SH-SY5Y (cell line): ENCODE results near the gene IST1.

Source experiments
- GATA2 ChIP-seq: IDR thresholded peaks from 2 replicates; pipeline ENCODE4 v1.6.1; 2011; ENCODE audit warnings: mild to moderate bottlenecking, low read depth, low read length
- GATA3 ChIP-seq: IDR thresholded peaks from 2 replicates; pipeline ENCODE4 v1.6.1; 2011; ENCODE audit warnings: low read depth, mild to moderate bottlenecking, low read length, moderate library complexity

IST1 gene

GRCh38 chr16:71867939-71868338, 27.4 kb upstream of the IST1 start:
- TF ChIP-seq GATA3 (no peak), GATA2 (no peak)

GRCh38 chr16:71869089-71869488, 26.2 kb upstream of the IST1 start:
- TF ChIP-seq GATA2 (no peak), GATA3 (no peak)

DNA sequence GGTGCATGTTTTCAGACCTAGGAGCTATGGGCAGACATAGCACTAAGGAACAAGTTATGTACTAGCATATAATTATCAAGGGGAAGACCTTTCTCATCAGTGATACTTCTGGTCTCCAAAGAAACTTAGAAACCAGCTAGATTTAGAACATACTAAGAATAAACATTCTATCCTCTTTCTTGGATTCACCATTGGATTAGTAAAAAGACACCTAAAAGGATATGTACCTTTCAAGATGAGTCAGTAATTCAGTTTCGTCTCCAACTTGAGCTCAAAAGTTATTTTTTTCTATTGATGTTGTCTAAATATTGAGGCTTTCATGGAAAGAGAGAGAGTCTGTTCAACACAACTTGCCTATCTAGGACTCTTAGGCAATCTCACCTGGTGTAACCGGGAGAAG, 24.5 kb upstream of the IST1 start:
- TF ChIP-seq GATA3 (no peak), GATA2 (no peak)

DNA sequence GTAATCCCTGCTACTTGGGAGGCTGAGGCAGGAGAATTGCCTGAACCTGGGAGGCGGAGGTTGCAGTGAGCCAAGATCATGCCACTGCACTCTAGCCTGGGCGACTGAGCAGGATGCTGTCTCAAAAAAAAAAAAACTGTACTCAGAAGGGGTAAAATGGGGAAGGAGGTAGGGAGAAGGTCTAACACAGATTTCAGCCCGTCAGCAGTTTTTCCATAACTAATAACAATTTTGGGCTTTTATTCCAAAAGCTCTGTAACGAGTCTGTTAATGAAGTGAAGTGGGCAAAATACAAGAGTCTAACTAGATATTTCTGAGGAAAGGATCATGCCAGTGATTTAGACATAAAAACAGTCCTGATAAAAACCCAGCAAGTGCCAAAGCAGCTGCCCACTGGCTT, 22.1 kb upstream of the IST1 start:
- TF ChIP-seq GATA2 = no peak
- no peak for TF ChIP-seq GATA3

DNA sequence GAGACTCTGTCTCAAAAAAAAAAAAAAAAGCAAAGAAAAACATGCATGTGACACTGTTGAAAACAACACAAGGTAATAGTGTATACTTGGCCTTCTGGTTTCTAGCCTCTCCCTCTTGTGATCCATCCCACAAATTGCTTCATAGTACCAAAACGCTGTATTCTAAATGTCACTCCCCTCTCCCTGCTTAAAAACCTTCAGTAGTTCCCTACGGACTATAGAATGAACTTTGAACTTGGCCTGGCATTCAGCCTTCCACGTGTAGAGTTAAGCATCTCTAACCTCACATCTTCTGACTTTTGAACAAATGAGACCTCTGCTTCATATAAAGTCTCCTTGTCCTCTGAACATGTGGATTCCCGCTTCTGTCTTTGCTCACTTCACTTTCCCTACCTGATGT, 16.4 kb upstream of the IST1 start:
- no peak for TF ChIP-seq GATA3
- TF ChIP-seq GATA2 = no peak

DNA sequence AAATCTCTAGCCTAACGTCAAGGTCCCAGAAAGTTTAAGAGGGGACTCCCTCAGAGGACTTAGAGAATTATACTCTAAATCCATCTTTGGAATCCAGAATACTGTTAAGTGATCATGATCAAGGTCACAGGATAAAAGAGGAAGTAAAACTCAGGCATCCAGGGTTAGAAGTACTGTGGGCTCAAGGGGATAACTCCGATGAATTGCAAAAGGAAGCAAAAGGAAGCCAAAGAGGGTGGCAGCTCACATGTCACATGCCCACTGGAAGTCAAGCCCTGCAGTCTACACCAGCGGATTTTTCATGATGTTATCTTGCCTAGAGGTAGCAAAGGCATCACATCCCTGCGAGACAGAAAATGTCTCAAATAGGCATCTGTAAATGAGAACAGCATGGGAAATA, 15.2 kb upstream of the IST1 start:
- TF ChIP-seq GATA3 = no peak
- TF ChIP-seq GATA2 = no peak

DNA sequence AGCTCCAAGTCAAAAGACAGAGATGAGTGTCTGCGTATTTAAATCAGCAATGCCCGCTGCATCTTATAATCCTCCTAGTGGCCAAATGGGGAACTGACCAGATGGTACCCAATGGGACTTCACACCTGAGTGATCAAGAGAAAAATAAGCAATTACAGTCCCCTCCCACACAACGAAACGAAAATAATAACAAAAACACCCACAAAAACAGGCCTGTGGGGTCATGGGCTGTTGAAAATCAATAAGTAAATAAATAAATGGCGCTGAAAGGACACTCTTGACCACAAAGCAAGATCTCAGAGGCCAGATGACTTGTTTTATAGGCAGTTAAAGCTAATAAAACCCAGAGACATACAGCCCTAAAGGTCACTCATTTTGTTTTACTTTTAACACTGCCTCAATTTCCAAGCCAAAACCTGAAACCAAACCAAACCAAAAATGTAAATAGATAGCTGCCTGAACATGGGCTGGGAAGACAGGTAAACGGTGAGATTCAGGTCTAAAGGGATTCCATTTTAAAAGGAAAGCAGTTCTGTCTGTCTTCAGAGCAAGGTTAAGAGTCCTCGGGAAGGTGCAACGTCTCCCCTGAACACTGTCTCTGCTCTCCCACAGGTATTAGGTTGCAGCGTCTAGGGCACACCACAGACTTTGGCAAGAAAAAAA, 12.7 kb upstream of the IST1 start:
- TF ChIP-seq GATA3 (no peak), GATA2 (no peak)

GRCh38 chr16:71883168-71883848, 12.0 kb upstream of the IST1 start:
- TF ChIP-seq GATA3 (no peak), GATA2 (no peak)

DNA sequence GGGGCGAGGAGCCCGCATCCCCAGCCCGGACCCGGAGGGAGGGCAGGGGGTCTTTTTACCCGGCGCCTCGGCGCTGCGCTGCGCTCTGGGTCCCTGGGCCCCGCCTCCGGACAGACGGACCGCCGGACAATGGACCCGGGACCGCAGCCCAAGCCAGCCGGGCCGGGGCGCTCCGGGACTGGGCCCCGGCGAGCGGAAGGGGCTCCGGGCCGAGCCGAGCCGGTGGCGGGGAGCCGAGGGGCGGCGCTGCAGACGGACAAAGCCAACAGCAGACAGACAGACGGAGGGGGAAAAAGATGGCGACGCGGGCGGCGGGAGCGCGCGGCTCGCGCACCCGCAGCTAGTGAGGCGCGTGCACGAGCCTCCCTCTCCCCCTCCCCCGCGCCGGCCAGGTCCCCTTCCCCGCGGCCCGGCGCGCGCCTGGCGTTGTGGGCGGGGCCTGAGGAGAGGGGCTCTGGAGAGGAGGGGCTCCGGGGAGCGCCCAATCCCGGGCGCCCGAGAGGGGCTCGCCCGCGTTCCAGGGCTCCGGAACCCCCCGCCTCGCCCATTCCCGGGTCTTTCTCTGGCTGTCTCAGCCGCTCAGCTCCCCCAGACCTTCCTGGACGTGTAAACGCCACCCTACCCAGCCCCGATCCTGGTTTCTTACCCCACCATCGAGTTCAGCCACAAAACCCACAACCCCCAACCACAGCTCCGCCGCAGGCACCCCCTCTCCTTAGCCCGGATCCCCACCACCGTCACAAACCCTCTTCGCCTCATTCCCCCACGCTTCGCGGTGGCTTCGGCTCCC, 11.3 kb upstream of the IST1 start, which contains the start of gene ZNF821:
Gene ZNF821 (minus strand): TSS at position 334 of the 790 bp plus-strand sequence. CDS start 4,236 bp downstream, outside the sequence.
- TF ChIP-seq GATA3 (no peak), GATA2 (no peak)

- TF ChIP-seq GATA3 (no peak), GATA2 (no peak)
Observed at GRCh38 chr16:71885261-71885650, 10.1 kb upstream of the IST1 start.

DNA sequence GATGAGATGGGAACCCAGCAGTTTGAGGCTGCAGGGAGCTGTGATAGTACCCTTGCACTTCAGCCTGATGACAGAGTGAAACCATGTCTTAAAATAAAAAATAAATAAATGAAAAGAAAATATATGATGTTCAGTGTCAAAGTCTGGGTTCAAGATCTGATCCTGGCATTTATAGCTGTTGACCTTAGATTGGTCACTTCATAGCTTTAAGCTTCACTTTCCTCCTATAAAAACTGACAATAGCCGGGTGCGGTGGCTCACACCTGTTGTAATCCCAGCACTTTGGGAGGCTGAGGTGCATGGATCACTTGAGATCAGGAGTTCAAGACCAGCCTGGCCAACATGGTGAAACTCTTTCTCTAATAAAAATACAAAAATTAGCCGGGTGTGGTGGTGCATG, 6.2 kb upstream of the IST1 start:
- TF ChIP-seq GATA3 = no peak
- no peak for TF ChIP-seq GATA2

GRCh38 chr16:71893888-71894228, 1.5 kb upstream of the IST1 start:
- TF ChIP-seq GATA2 (no peak), GATA3 (no peak)

DNA sequence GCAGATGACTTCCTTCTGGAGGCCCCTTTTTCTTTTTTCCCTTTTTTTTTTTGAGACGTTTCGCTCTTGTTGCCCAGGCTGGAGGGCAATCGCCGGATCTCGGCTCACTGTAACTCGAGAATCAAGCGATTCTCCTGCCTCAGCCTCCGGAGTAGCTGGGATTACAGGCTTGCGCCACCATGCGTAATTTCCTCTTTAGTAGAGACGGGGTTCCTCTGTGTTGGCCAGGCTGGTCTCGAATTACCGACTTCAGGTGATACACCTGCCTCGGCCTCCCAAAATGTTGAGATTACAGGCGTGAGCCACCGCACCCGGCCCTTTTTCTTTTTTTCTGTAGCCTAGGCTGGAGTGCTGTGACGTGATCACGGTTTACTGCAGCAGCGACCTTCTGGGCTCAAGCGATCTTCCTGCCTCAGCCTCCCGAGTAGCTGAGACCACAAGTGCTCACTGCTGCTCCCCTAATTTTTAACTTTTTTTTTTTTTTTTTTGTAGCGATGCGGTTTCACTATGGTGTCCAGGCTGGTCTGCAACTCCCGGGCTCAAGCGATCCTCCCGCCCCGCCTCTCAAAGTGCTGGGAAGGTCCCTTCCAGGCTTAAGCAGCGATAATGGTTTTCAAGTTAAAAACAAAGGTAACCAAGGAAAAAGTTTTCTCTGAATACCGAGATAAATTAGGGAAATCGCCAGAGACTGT, 956 bp upstream of the IST1 start:
- TF ChIP-seq GATA2 (no peak), GATA3 (no peak)

- no peak for TF ChIP-seq GATA3
- TF ChIP-seq GATA2 = no peak
Observed at GRCh38 chr16:71895679-71896365, 491 bp downstream of the IST1 start.
